IMR-90 (cell line): Measurements from ENCODE around the gene ZNF821. TPM values are rescaled to one million over a fixed set of nuclear protein-coding genes. Genes with fewer than 3 reads are reported as not detected.
A peak's percentile ranks its signal among the peaks of the same experiment; 100 is the strongest.

Experiments used
- ATAC-seq: fragments of 200-7000 bp; cut with Tn5 transposase; 2 replicates; pipeline ENCODE4 v1.9.1; 2020; ENCODE audit warnings: low read depth, mild to moderate bottlenecking, moderate library complexity
- BruUV-seq: library from RNA; stranded (reverse); fragments of 400-500 nt; replicated peaks from 2 replicates; lab custom pipeline; 2021; lab: Mats Ljungman, UMichigan
- CTCF ChIA-PET: fragments of 300-600 bp; formaldehyde crosslinking; extraction: SDS; loops from one replicate; lab custom pipeline; 2021; ENCODE audit warnings: antibody characterized with exemption; lab: Yijun Ruan, JAX
- POLR2A ChIA-PET: fragments of 300-600 bp; sonication (Branson Sonifier 250); formaldehyde crosslinking; loops from one replicate; lab custom pipeline; 2022; ENCODE audit warnings: antibody characterized with exemption; ENCODE audit not compliant: unreplicated experiment; lab: Charles Lee
- DNase-seq: peaks from one replicate; pipeline ENCODE4 v3.0.0; 2013
- H2AFZ ChIP-seq: replicated peaks from 2 replicates; pipeline ENCODE3; 2013; ENCODE audit warnings: low read length, mild to moderate bottlenecking; ENCODE audit not compliant: poor library complexity
- H2AK5ac ChIP-seq: 2 replicates; pipeline ENCODE4 v1.6.1; 2013; ENCODE audit warnings: low read depth, low read length, inconsistent platforms
- H2AK9ac ChIP-seq: replicated peaks from 2 replicates; pipeline ENCODE3; 2013; ENCODE audit warnings: mild to moderate bottlenecking, low read depth, low read length, moderate library complexity; ENCODE audit not compliant: poor library complexity
- H2BK120ac ChIP-seq: 2 replicates; pipeline ENCODE4 v1.6.1; 2013; ENCODE audit warnings: low read depth, low read length, inconsistent platforms
- H2BK15ac ChIP-seq: 3 replicates; pipeline ENCODE4 v1.6.1; 2013; ENCODE audit warnings: low read depth, low read length, inconsistent platforms
- H2BK20ac ChIP-seq: 2 replicates; pipeline ENCODE4 v1.6.1; 2013; ENCODE audit warnings: low read depth, mild to moderate bottlenecking, inconsistent platforms, low read length, moderate library complexity
- H2BK5ac ChIP-seq: 2 replicates; pipeline ENCODE4 v1.6.1; 2013; ENCODE audit warnings: mild to moderate bottlenecking, low read depth, low read length, inconsistent platforms; ENCODE audit not compliant: poor library complexity, severe bottlenecking
- H3K14ac ChIP-seq: replicated peaks from 2 replicates; pipeline ENCODE4 v1.6.1; 2013; ENCODE audit warnings: low read depth, low read length, inconsistent platforms
- H3K18ac ChIP-seq: 2 replicates; pipeline ENCODE4 v1.6.1; 2013; ENCODE audit warnings: low read depth, low read length, control low read depth
- H3K23ac ChIP-seq: 2 replicates; pipeline ENCODE4 v1.6.1; 2013; ENCODE audit warnings: low read depth, low read length, inconsistent platforms
- H3K27ac ChIP-seq: 2 replicates; pipeline ENCODE4 v1.5.1; 2013; ENCODE audit warnings: mild to moderate bottlenecking, control low read depth, low read length; ENCODE audit not compliant: insufficient read depth
- H3K27me3 ChIP-seq: 2 replicates; pipeline ENCODE4 v1.6.1; 2013; ENCODE audit warnings: low read length; ENCODE audit not compliant: control insufficient read depth, insufficient read depth
- H3K36me3 ChIP-seq: 2 replicates; pipeline ENCODE4 v1.6.1; 2013; ENCODE audit warnings: low read length, mixed read lengths; ENCODE audit not compliant: control insufficient read depth, insufficient read depth
- H3K4ac ChIP-seq: 2 replicates; pipeline ENCODE4 v1.6.1; 2013; ENCODE audit warnings: low read depth, low read length, inconsistent platforms
- H3K4me1 ChIP-seq: 2 replicates; pipeline ENCODE4 v1.6.1; 2013; ENCODE audit warnings: low read length, mixed read lengths; ENCODE audit not compliant: control insufficient read depth, insufficient read depth
- H3K4me2 ChIP-seq: 2 replicates; pipeline ENCODE4 v1.6.1; 2013; ENCODE audit warnings: low read depth, mild to moderate bottlenecking, control low read depth, low read length, moderate library complexity
- H3K4me3 ChIP-seq: 2 replicates; pipeline ENCODE4 v1.5.1; 2013; ENCODE audit warnings: low read depth, mild to moderate bottlenecking, control low read depth, low read length, moderate library complexity; ENCODE audit not compliant: insufficient read depth
- H3K56ac ChIP-seq: 2 replicates; pipeline ENCODE4 v1.6.1; 2013; ENCODE audit warnings: low read length, inconsistent platforms; ENCODE audit not compliant: insufficient read depth; ENCODE audit errors: extremely low read depth
- H3K79me1 ChIP-seq, 2 experiments: 2 replicates each; pipeline ENCODE4 v1.6.1; 2013; ENCODE audit warnings: low read length in 2 of 2, inconsistent platforms in 1 of 2, low read depth in 1 of 2
- H3K9ac ChIP-seq: 2 replicates; pipeline ENCODE4 v1.6.1; 2013; ENCODE audit warnings: low read depth, low read length, control low read depth
- H3K9me1 ChIP-seq: 2 replicates; pipeline ENCODE4 v1.6.1; 2013; ENCODE audit warnings: low read length, inconsistent platforms; ENCODE audit not compliant: insufficient read depth
- H3K9me3 ChIP-seq: 2 replicates; pipeline ENCODE4 v1.6.1; 2013; ENCODE audit warnings: low read length; ENCODE audit not compliant: control insufficient read depth, insufficient read depth
- H4K20me1 ChIP-seq: 2 replicates; pipeline ENCODE4 v1.6.1; 2013; ENCODE audit warnings: low read length, inconsistent platforms; ENCODE audit not compliant: insufficient read depth
- H4K5ac ChIP-seq: 2 replicates; pipeline ENCODE4 v1.6.1; 2013; ENCODE audit warnings: mild to moderate bottlenecking, low read depth, low read length, control low read depth
- H4K8ac ChIP-seq, 2 experiments: 2 replicates each; pipeline ENCODE4 v1.6.1; 2013; ENCODE audit warnings: low read depth in 2 of 2, low read length in 2 of 2, control low read depth in 1 of 2, inconsistent platforms in 1 of 2
- H4K91ac ChIP-seq: 2 replicates; pipeline ENCODE4 v1.6.1; 2013; ENCODE audit warnings: low read depth, low read length, inconsistent platforms; ENCODE audit not compliant: insufficient read depth
- MAFK ChIP-seq: IDR thresholded peaks from 2 replicates; pipeline ENCODE4 v1.6.1; 2012; ENCODE audit warnings: low read depth, low read length, improper control_type of control experiment
- POLR2A ChIP-seq: IDR thresholded peaks from 2 replicates; pipeline ENCODE4 v1.6.1; 2012; ENCODE audit warnings: mild to moderate bottlenecking, low read depth, low read length
- WGBS, 2 experiments: methylation state at CpG; one replicate each; pipeline versions ENCODE4 v1.1.5 to v1.1.7; 2013; ENCODE audit warnings: missing lambda C conversion rate in 2 of 2; ENCODE audit not compliant: insufficient read length in 1 of 2; ENCODE audit errors: extremely low coverage in 2 of 2; 5-methylcytosine and 5-hydroxymethylcytosine counted together
- dilution Hi-C: fragments of 300-500 bp; cut with HindIII; formaldehyde crosslinking; loops from one replicate; pipeline ENCODE4 v1.14.3; 2018; ENCODE audit warnings: low sequenced_read_pairs; ENCODE audit not compliant: unreplicated experiment
- in situ Hi-C: fragments of 300-500 bp; cut with MboI; formaldehyde crosslinking; loops from 3 replicates; pipeline ENCODE4 v1.14.3; 2019; ENCODE audit warnings: low sequenced_read_pairs, inconsistent platforms, mixed read lengths
- intact Hi-C: fragments of 100-400 bp; cut with micrococcal nuclease; formaldehyde crosslinking; loops from 2 replicates; pipeline ENCODE4 v1.10.0; 2022
- polyA plus RNA-seq, 3 experiments: library from polyadenylated mRNA; depleted of rRNA; stranded (reverse); fragments of >200 nt; gene quantifications; 2 replicates each; pipeline ENCODE4 v1.2.3, GENCODE V29; 2012; ENCODE audit warnings: low replicate concordance in 1 of 3
- total RNA-seq: library from RNA; depleted of rRNA; stranded (reverse); fragments of >200 nt; gene quantifications from 2 replicates; pipeline ENCODE4 v1.2.3, GENCODE V29; 2012
- TF ChIP-seq, protein P1 (sequence below): conservative IDR thresholded peaks from 2 replicates; pipeline ENCODE4 v1.5.1; 2012; ENCODE audit warnings: mild to moderate bottlenecking, low read depth, low read length, improper control_type of control experiment

The ZNF821 gene
- total and polyA plus RNA-seq, 2 of the 4 experiments (the other 2 are of a cell fraction), result 5.9 to 6.0 TPM

DNA sequence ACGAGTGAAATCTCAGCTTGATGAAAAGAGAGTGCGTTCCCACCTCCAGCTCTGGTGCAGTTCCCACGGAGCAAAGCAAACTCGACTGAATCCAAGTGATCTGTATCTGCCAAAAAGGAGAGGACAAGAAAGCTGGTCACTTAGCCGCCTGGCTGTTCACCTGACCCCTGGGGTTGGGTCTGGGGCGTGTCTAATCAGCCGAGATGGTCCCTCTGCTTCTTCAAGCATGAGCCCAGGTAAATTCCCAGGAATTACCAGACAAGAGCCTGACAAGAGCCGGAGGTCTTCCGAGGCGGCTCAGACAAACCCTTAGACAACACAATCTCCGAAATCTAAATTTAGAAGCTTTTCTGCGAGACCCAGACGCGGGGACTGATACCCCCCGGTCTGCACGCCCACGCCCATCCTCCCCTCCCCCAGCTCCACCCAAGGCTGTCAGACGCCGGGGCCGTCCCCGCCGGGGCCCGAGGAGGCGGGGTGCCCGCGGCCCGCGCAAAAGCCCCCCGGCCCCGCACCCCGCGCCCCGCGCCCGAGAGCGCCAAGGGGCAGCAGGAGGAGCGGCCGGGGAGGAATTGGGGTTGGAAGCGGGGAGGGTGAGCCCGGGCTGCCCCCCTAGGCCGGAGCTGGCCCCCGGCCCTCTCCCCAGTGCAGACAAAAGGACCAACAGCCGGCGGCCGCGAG, 674 bp downstream of the ZNF821 start:
- Histone ChIP-seq H3K9me1 (no peaks in the 10 kb centered on the region), H2BK5ac (peak overlapping the region; percentile 34), H3K56ac (no peak overlapping the region), H2BK20ac (no peak overlapping the region), H3K36me3 (peaks cover 10% of the 10 kb centered on the region), H3K27ac (peak overlapping the region; percentile 40), H2AFZ (peak overlapping the region; percentile 96), H3K27me3 (no peaks in the 10 kb centered on the region), H4K91ac (no peak overlapping the region), H3K23ac (0 out of 2 replicates have a peak overlapping the region, but pooled peaks have one; percentile 30), H3K4me1 (peaks cover 2% of the 10 kb centered on the region; the same call in 1 of the 2 replicates), H4K20me1 (no peaks in the 10 kb centered on the region), H2AK5ac (no peak overlapping the region), H2AK9ac (peak overlapping the region; percentile 91), H2BK15ac (no peak overlapping the region), H4K5ac (no peak overlapping the region), H3K79me1 (peaks cover 2 to 9% of the 10 kb centered on the region in 2 experiments), H3K18ac (no peak overlapping the region; the same call in 1 of the 2 replicates), H3K4ac (0 out of 2 replicates have a peak overlapping the region, but pooled peaks have one; percentile 48), H3K9ac (peak overlapping the region; percentile 24), H3K14ac (no peak overlapping the region), H4K8ac (peak overlapping the region in 1 of 2 experiments; percentile 27; a peak in 1 of 4 replicates), H2BK120ac (no peak overlapping the region), H3K4me3 (peak overlapping the region; percentile 52), H3K9me3 (no peaks in the 10 kb centered on the region), H3K4me2 (peak overlapping the region; percentile 94)
- peak; percentile 52 for ATAC-seq
- intact Hi-C loops, result loop anchor here (5.0 kb wide), 2 partner anchors 76 to 111 kb away; partner anchors contain the start of gene AP1G1
- in situ Hi-C loops, result no loop called here
- dilution Hi-C loops, result no loop called here
- WGBS, 2 experiments, result 0% methylated on average over 16 of the region's 46 CpGs; no CpG with 5 or more reads in 1 of the 2 experiments
- peak; percentile 6 for DNase-seq
- TF ChIP-seq POLR2A (0 out of 2 replicates have a peak, but pooled peaks have one; percentile 1), MAFK (no peak)
- TF ChIP-seq, protein P1, sequence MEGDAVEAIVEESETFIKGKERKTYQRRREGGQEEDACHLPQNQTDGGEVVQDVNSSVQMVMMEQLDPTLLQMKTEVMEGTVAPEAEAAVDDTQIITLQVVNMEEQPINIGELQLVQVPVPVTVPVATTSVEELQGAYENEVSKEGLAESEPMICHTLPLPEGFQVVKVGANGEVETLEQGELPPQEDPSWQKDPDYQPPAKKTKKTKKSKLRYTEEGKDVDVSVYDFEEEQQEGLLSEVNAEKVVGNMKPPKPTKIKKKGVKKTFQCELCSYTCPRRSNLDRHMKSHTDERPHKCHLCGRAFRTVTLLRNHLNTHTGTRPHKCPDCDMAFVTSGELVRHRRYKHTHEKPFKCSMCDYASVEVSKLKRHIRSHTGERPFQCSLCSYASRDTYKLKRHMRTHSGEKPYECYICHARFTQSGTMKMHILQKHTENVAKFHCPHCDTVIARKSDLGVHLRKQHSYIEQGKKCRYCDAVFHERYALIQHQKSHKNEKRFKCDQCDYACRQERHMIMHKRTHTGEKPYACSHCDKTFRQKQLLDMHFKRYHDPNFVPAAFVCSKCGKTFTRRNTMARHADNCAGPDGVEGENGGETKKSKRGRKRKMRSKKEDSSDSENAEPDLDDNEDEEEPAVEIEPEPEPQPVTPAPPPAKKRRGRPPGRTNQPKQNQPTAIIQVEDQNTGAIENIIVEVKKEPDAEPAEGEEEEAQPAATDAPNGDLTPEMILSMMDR, result 0 out of 2 replicates have a peak, but pooled peaks have one; percentile 34
- POLR2A ChIA-PET, result no interaction called here
- CTCF ChIA-PET, result interaction anchor here (0.5 to 2.6 kb wide), 12 partner anchors 10 to 318 kb away, joined by 3 to 19 read pairs (median 4); no protein-coding TSS in a partner anchor
- no TSS peak for BruUV-seq
